Activated CD8-positive, alpha-beta memory T cell treated with anti-CD3 and anti-CD28 coated beads for 48 hours (primary cell): Measurements from ENCODE around the gene STING1.
A peak's percentile ranks its signal among the peaks of the same experiment; 100 is the strongest.
"Not testable (repeated sequence)": the region's sequence is repeated elsewhere in the genome, so short reads cannot be mapped to it uniquely, and the experiment has no call there.

Experiments
- DNase-seq, 3 experiments: peaks; one replicate each; pipeline ENCODE4 v3.0.0-alpha.2; 2020; ENCODE audit warnings: low read depth in 2 of 3, low spot score in 2 of 3

The STING1 gene

DNA sequence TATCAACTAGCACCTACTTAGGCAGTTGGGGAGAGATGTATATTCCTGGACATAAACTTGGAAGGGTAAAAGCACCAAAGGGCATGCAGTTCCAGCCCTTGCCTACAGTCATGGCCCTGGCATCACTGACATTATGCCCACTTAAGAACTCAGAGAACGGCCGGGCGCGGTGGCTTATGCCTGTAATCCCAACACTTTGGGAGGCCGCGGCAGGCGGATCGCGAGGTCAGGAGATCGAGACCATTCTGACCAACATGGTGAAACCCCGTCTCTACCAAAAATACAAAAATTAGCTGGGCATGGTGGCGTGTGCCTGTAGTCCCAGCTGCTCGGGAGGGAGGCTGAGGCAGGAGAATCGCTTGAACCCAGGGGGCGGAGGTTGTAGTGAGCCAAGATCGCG lies 42.1 kb downstream of the STING1 start:
- not testable (repeated sequence) for DNase-seq

DNA sequence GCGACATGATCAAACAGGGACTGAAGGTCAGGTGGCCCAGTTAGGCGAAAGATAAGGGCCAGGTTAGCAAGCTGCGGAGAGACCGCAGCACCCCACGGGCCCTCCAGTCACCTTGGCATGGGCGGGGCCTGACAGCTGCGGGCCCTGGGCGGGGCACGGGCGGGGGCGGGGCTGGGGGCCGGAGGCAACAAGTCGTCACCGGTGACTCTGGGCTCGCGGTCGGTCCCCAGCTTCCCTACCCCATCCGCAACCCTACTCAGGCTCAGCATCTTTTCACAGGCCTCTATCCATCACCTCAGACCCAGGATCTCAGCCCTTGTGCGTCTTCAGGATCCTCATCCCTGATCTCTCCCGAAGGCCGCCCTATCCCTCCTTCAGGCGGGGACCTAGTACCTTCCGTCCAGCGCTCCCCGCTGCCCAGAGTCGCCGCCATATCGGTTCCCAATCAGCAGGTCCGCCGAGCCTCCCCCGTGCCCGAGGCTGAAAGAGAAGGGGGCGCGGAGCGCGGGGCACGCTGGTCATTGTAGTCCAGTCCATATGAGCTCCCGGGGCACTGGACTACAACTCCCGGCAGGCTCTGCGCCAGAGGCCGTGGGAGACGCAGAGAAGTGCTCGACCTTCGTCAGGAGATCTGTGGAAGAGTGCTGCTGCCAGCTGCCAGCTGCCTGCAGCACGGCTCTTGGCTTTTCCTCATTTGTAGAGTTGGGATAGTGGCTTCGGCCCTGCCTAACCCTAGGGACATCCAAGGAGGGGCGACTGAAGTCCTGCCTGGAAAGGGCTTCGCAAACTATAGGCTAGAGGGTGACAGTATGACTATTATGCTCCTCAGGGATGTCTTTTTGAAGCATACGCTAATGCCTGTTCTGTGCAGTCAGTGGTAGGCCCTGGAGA lies 43.3 kb downstream of the STING1 start, which contains the start of gene DNAJC18:
TSS of gene DNAJC18 (minus strand) at position 513 of the 891 bp plus-strand sequence. CDS start at position 433, 80 bp downstream.
- DNase-seq = peak; percentile 69 to 75 (median 74)

DNA sequence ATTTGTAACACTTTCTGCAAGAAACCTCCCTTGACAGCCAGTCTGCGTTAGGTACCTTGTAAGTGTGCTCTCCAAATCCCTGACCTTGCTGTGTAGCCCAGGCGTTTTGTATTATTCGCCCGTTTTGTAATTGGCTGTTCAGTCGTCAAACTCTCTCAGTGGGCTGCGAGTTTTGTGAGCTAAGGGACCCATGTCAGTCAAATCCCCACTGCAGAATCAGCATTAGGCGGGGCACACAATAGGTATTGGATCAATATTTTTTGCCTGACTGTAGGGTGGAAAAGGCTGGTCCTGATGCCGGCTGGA lies 43.9 kb downstream of the STING1 start:
- DNase-seq = no peak

DNA sequence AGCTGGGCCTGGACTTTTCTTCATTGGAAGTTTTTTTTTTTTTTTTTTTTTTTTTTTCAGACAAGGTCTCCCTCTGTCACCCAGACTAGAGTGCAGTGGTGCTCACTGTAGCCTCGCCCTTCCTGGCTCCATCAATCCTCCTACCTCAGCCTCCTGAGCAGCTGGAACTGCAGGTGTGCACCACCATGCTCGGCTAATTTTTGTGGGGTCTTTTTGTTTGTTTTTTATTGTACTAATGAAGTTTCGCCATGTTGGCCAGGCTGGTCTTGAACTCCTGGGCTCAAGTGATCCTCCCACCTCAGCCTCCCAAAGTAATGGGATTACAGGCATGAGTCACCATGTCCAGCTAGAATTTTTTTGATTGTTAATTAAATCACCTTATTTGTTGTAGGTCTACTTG lies 46.9 kb downstream of the STING1 start:
- DNase-seq = no peak

DNA sequence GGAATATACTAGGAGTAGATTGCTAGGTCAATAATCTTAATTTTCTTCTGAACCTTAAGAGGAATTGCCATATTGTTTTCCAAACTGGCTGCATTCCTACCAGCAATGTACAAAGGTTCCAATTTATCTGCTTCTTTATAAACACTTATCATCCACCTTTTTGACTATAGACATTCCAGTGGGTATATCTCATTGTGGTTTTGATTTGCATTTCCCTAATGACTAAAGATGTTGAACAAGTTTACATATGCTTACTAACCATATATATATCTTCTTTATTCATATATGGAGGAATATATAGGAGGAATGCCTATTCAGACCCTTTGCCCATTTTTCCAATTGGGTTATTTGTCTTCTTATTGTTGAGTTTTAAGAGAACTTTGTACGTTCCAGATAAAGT lies 50.9 kb downstream of the STING1 start:
- DNase-seq = no peak

DNA sequence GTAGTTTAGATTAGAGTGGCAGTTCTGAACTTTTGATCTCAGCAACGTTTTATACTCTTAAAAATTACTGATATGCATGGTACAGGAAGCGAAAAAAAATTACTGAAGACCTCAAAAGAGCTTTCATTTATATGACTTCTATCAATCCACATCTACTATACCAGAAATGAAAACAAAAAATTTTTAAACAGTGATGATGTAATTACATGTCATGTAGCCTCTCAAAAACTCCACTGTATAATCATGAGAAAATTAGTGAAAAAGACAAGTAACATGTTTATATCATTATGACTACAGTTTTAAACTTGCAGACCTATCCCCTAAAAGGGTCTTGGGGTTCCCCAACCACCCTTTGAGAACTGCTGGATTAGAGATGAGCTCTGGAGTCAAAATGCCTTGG lies 52.5 kb downstream of the STING1 start:
- no peak for DNase-seq

DNA sequence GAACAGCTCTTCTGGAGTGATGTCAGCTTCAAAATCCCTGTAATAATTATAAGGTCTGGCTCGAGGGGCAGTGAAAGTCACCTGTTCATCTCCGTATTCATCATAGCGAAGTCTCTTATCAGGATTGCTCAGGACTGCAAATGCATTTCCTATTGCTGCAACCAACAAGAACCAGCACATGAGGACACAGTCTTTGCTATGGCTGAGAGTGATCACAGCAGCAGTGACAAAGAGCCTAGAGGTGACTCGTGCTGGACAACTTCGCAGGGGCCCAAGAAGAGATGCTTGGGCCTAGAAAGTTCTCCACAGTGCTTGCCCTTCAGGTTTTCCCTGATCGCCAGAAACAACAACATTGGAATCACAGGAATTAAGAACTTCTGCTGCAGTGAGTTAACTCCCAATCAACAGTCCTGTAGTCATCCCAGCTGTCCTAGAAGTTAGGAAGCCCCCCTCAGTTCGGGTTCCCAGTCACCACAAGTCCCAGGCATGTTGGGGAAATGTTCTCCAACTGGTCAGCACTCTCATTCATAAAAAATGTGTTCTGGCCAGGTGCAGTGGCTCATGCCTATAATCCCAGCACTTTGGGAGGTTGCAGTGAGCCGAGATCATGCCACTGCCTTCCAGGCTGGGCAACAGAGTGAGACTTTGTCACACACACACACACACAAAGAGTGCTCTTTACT lies 56.2 kb downstream of the STING1 start:
- no peak for DNase-seq
